Breast epithelium (tissue), 4 donors: Measurements from ENCODE around the gene PRSS33. TPM values are rescaled to one million over a fixed set of nuclear protein-coding genes. Genes with fewer than 3 reads are reported as not detected.

Source experiments
- DNase-seq, 2 donors: peaks; one replicate each; pipeline ENCODE4 v3.0.0-alpha.2; 2019; ENCODE audit warnings: low spot score in 2 of 2
- H3K27ac ChIP-seq, 2 donors: fragments of 200-600 bp; sonication (generic) in 1 of 2; one replicate each; pipeline ENCODE4 v1.5.1; 2016 to 2019; ENCODE audit warnings: mild to moderate bottlenecking in 1 of 2
- H3K27me3 ChIP-seq, 2 donors: fragments of 200-600 bp; sonication (generic) in 1 of 2; one replicate each; pipeline versions ENCODE4 v1.5.1 to v1.6.0; 2017 to 2019; ENCODE audit warnings: control low read depth in 1 of 2, mild to moderate bottlenecking in 1 of 2
- H3K36me3 ChIP-seq: fragments of 200-600 bp; one replicate; pipeline ENCODE4 v1.5.1; 2019
- H3K4me1 ChIP-seq, 2 donors: fragments of 200-600 bp; sonication (generic); one replicate each; pipeline ENCODE4 v1.5.1; 2016 to 2019; ENCODE audit warnings: control low read depth in 1 of 2
- H3K4me3 ChIP-seq, 3 donors: fragments of 200-600 bp; sonication (generic); 1 replicate in 2 of 3; 2 replicates in 1 of 3; pipeline ENCODE4 v1.5.1; 2016 to 2019; ENCODE audit warnings: mild to moderate bottlenecking in 3 of 3, moderate library complexity in 2 of 3
- H3K9me3 ChIP-seq, 2 donors: fragments of 200-600 bp; sonication (generic) in 1 of 2; one replicate each; pipeline ENCODE4 v1.5.1; 2016 to 2019; ENCODE audit warnings: control low read depth in 1 of 2
- POLR2A ChIP-seq: fragments of 450-650 bp; IDR thresholded peaks from one replicate; pipeline ENCODE4 v1.6.1; 2016; ENCODE audit warnings: antibody characterized with exemption, mild to moderate bottlenecking, moderate library complexity
- POLR2AphosphoS5 ChIP-seq, 3 donors: sonication (generic); formaldehyde crosslinking; IDR thresholded peaks; one replicate each; pipeline ENCODE4 v1.6.1; 2017; ENCODE audit warnings: antibody characterized with exemption in 3 of 3
- intact Hi-C: fragments of 100-400 bp; cut with DNase I; formaldehyde crosslinking; loops from one replicate; pipeline ENCODE4 v1.15.1; 2023; ENCODE audit warnings: low total_unique reads
- total RNA-seq, 3 donors: library from RNA; depleted of rRNA; stranded (reverse); fragments of >200 nt; gene quantifications; one replicate each; pipeline ENCODE4 v1.1.0, GENCODE V29; 2016
- TF ChIP-seq, protein P1 (sequence below), 3 donors: fragments of 450-650 bp; IDR thresholded peaks; one replicate each; pipeline ENCODE4 v1.5.1; 2016 to 2017; ENCODE audit warnings: antibody characterized with exemption in 3 of 3, mild to moderate bottlenecking in 3 of 3, moderate library complexity in 3 of 3

The PRSS33 gene
- total RNA-seq, 3 donors from 2014 or later = not detected

DNA sequence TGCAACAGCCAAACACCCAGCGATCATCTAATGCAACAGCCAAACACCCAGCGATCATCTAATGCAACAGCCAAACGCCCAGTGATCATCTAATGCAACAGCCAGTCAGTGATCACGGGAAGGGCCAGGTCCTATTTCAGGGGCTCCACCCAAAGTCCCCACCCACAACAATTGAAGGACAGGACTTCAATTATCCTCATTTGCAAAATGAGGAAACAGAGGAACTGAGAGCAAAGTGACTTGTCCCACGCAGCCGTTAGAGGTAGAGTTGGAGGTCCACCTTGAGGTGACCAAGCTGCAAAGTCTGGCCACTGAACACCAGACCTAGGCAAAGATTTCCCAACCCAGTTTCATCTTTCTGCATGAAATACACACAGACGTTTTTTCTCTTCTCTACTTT is 46.4 kb upstream of the PRSS33 start:
- Histone ChIP-seq H3K4me3 (no peak overlapping the region), H3K9me3 (no peaks in the 10 kb centered on the region), H3K4me1 (peaks cover 0 to 8% of the 10 kb centered on the region in 2 donors), H3K27ac (no peak overlapping the region), H3K27me3 (peaks cover 0 to 8% of the 10 kb centered on the region in 2 donors), H3K36me3 (no peaks in the 10 kb centered on the region)
- TF ChIP-seq, protein P1, sequence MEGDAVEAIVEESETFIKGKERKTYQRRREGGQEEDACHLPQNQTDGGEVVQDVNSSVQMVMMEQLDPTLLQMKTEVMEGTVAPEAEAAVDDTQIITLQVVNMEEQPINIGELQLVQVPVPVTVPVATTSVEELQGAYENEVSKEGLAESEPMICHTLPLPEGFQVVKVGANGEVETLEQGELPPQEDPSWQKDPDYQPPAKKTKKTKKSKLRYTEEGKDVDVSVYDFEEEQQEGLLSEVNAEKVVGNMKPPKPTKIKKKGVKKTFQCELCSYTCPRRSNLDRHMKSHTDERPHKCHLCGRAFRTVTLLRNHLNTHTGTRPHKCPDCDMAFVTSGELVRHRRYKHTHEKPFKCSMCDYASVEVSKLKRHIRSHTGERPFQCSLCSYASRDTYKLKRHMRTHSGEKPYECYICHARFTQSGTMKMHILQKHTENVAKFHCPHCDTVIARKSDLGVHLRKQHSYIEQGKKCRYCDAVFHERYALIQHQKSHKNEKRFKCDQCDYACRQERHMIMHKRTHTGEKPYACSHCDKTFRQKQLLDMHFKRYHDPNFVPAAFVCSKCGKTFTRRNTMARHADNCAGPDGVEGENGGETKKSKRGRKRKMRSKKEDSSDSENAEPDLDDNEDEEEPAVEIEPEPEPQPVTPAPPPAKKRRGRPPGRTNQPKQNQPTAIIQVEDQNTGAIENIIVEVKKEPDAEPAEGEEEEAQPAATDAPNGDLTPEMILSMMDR (IDR thresholded peaks at IDR 0.05) = no peak
- TF ChIP-seq POLR2A (no peak), POLR2AphosphoS5 (IDR thresholded peaks at IDR 0.05) (no peak)
- DNase-seq = no peak
- intact Hi-C loops = no loop called here

DNA sequence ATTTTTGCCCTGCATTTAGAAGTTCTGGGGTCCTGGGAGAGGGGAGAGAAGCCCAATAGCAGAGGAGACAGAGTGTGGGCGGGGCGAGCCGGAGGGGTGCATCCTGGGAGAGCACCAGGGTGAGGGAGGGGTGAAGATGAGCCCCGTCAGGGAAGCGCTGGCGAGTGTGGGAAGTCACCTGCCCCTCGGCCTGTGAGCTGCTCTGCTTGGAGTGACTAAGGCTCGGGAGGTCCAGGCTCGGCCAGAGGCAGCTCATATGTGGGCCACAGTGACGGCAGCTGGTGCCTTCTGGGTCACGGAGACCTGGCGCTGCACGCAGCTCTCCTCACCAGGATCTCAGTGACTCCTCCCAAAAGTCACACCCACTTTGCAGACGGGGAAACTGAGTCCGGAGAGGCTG is 43.8 kb upstream of the PRSS33 start:
- no peak for DNase-seq
- Histone ChIP-seq H3K36me3 (no peaks in the 10 kb centered on the region), H3K4me3 (no peak overlapping the region), H3K27ac (peak overlapping the region in 1 of 2 donors; percentile 93), H3K9me3 (no peaks in the 10 kb centered on the region), H3K27me3 (peaks cover 0 to 8% of the 10 kb centered on the region in 2 donors), H3K4me1 (peaks cover 0 to 1% of the 10 kb centered on the region in 2 donors)
- intact Hi-C loops = no loop called here
- TF ChIP-seq, protein P1 (IDR thresholded peaks at IDR 0.05) = no peak
- TF ChIP-seq POLR2AphosphoS5 (IDR thresholded peaks at IDR 0.05) = no peak

DNA sequence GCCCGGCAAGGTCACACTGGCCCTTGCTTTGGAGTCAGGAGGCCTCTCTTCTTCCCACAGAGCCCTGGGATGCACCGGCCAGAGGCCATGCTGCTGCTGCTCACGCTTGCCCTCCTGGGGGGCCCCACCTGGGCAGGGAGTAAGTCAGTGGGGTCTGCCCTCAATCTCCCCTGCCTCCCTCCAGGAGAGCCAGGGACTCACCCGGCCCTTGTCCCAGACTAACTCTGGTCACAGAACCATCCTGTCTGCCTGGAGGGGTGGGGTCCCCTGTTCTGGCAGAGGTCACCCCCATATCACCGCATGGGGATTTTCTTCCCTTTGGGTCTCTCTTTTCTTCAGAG is 43.0 kb upstream of the PRSS33 start:
- intact Hi-C loops = no loop called here
- Histone ChIP-seq H3K9me3 (no peaks in the 10 kb centered on the region), H3K27me3 (peaks cover 0 to 8% of the 10 kb centered on the region in 2 donors), H3K4me1 (no peaks in the 10 kb centered on the region), H3K4me3 (peak overlapping the region in 2 of 3 donors; percentile 32 to 56), H3K27ac (peak overlapping the region; percentile 76 to 93), H3K36me3 (no peaks in the 10 kb centered on the region)
- DNase-seq = no peak
- TF ChIP-seq POLR2AphosphoS5 (IDR thresholded peaks at IDR 0.05) (no peak), POLR2A (no peak)
- TF ChIP-seq, protein P1 (IDR thresholded peaks at IDR 0.05) = no peak

DNA sequence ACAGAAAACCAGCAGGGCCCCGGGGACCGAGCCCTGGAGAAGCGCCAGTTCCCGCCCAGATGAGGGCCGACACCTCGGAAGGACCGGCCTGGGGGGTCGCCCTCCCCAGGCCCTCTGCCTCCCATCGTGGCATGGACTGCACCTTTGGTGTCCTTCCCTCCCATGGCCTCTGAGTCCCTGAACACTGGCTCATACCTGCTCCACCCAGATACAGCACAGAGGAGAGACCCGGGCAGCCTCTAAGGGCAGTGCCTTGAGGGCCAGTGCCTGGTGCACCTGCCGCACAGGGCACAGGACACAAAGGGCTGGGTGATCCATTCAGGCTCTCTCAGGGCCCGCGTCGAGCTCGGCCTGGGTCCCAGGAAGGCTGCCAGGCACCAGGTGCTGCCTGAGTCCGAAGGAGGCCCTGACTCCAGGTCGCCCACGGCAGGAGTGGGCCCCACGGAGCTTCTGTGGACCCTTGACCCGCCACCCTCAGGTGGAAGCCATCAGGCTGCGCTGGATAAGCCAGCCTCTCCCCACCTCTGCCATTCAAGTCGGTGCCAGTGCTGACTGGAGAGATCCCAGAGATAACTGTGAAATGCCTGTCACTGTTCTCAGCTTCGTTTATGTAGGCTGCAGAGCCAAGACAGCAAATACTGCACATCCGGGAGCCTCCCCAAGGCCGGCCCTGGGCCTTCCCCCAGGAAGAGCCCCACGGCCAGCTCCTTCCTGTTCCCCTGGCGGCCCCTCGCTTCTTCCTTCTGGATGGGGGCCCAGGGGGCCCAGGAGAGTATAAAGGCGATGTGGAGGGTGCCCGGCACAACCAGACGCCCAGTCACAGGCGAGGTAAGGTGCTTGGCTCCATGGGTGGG is 42.4 kb upstream of the PRSS33 start, which contains the start of gene ZG16B:
Gene ZG16B, plus strand, starts transcription at position 803 of the 854 bp plus-strand sequence. CDS start 139 bp downstream, outside the sequence.
- DNase-seq = peak; percentile 44 to 68
- TF ChIP-seq POLR2A = no peak
- TF ChIP-seq POLR2AphosphoS5 (IDR thresholded peaks at IDR 0.05) = peak in 1 of 3 donors; percentile 61
- Histone ChIP-seq H3K27me3 (peaks cover 0 to 8% of the 10 kb centered on the region in 2 donors), H3K4me1 (no peaks in the 10 kb centered on the region), H3K36me3 (no peaks in the 10 kb centered on the region), H3K4me3 (peak within 1 kb of the TSS in 2 of 3 donors; percentile 32 to 56), H3K27ac (peak within 1 kb of the TSS; percentile 76 to 93), H3K9me3 (no peaks in the 10 kb centered on the region)
- intact Hi-C loops = no loop called here

DNA sequence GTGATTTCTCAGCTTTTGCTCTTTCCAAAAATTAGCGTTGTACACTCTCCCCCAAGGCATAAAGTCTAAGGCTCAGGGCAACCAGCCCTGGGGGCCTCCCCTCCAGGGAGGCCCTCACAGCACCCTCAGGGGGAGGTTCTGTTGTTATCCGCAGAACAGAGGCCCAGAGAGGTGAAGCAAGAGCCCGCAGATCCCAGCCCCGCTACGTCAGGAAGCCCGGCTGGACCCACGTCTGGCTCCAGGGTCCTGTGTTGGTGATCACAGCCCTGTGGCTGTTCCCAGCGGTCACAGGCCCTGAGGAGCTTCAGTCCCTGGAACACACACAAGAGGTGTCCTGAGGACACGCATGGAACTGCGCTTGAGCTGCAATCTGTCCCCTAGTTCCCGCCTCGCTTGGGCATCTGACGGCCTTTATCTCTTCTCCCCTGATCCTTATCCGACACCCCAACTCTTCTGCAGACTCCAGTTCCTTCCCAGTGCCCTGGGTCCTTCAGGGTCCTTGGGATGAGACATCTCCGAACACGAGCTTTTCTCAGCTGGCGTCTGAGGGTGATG is 41.6 kb upstream of the PRSS33 start:
- Histone ChIP-seq H3K4me3 (no peak overlapping the region), H3K27me3 (peaks cover 0 to 8% of the 10 kb centered on the region in 2 donors), H3K36me3 (no peaks in the 10 kb centered on the region), H3K4me1 (no peaks in the 10 kb centered on the region), H3K27ac (peak overlapping the region in 1 of 2 donors; percentile 93), H3K9me3 (no peaks in the 10 kb centered on the region)
- no peak for DNase-seq
- intact Hi-C loops = no loop called here
- TF ChIP-seq POLR2AphosphoS5 (IDR thresholded peaks at IDR 0.05) (no peak), POLR2A (no peak)
- TF ChIP-seq, protein P1 (IDR thresholded peaks at IDR 0.05) = no peak
